Right renal cortex interstitium (tissue), 3 donors: ENCODE measurements around the gene CHST1. TPM values are rescaled to one million over a fixed set of nuclear protein-coding genes. Genes with fewer than 3 reads are reported as not detected.
A peak's percentile ranks its signal among the peaks of the same experiment; 100 is the strongest.

Experiments used
- DNase-seq, 3 donors: peaks; one replicate each; pipeline ENCODE4 v3.0.0-alpha.2; 2013; ENCODE audit warnings: low read depth in 3 of 3, low spot score in 2 of 3
- polyA plus RNA-seq, 3 donors: library from polyadenylated mRNA; unstranded; fragments of 120-200 nt; gene quantifications; one replicate each; pipeline ENCODE4 v1.2.1, GENCODE V29; 2013; ENCODE audit not compliant: insufficient read length in 3 of 3

CHST1 gene
- polyA plus RNA-seq, 3 donors = 6.3 to 7.5 (median 7.2) TPM

DNA sequence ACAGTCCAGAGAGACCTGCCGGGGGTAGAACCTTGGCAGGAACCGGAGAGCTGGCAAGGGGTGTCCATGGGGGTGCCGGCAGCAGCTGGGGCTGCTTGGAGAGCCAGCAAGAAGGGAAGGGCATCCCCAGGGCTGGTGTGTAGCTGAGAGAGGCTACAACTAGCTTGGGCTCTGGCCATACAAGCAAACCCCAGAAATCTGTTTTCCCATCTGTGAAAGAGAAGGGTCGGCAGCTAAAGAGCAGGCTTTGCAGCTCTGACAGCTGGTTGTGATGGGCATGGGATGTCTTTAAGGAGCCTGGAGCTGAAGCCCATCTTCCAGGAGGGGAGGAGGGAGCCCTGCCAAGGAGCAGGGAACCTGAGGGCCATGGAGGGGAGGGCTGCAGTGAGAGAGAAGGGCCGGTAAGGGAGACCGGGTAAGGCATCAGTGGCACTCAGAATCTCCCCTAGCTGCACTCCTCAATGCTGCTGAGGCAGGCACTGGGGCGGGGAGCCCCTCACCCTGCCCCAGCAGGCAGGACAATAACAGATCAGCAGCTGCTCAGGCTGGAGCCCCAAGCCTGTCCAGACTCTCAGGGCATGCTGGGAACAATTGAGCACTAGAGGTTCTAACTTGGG is 3.9 kb downstream of the CHST1 start:
- no peak for DNase-seq

- DNase-seq = no peak
Measured at GRCh38 chr11:45660729-45661438, 4.5 kb downstream of the CHST1 start.

GRCh38 chr11:45659818-45660160 is 5.6 kb downstream of the CHST1 start:
- no peak for DNase-seq

DNA sequence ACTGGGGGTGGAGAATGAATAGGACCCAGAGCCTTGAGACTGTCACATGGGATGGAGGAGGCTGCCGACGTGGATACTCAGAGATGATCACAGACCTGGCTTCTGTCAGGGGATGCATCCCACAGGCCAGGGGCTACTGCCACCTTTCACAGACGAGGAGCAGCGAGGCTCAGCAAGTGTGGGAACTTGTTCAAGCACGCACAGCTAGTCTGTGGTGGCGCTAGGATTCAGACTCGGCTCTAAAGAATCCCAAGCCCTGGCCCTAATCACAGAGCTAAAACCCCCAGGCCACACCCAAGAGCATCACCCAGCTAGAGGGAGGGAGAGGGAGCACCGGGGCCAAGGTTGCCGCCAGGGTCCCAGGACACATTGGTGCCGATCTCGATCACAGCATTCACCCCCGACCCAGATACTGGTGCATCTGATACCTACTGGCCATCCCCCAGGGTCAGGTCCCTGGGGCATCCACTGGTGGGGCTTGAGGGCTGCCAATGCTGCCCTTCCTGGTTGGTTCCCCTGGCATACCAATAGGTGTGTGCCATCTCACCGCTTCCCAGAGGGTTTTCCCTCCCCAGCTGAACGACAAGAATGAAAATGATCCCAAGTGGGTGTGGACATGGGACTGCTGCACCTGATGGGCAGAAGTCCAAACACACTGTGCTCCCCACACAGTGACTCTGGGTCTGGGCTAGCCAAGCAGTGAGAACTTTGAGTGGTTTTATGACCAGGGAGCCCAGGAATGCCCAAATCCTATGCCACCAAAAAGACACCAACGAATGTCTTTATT is 6.2 kb downstream of the CHST1 start:
- no peak for DNase-seq

GRCh38 chr11:45658292-45658991 is 7.0 kb downstream of the CHST1 start:
- DNase-seq = no peak

DNA sequence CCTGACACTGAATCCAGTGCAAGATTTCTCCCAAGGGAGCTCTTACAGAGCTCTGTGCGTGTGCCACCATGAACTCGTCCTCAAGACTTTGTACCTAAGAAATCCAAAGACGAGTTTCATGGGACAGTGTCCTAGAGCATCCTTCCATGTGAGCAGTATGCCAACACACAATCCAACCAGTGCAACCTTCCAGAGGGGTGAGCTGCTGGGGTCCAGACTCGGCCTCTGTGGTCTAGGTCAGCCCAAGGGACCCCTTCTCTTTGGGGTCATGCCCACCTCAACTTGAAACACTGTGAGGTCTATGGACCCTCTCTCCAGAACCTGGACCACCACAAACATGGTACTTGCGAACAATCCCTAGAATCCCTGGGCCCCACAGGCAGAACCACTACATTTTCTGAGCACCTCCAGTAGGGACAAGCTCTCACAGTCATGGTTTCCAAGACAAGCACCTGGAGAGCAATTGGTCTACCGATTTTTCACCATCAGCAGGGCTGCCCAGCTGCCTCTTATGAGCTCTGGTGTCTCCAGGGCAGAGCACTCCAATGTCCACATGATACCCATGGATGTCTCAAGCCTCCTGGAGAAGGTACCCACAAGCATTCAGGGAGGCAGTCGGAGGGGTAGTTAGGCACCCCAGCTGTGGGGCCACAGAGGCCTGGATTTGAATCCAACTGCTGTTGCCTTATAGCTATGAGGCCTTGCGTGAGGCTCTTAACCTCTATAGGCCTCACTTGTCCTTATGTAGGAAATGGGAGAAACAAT is 7.7 kb downstream of the CHST1 start:
- DNase-seq = no peak

GRCh38 chr11:45655831-45656230 is 9.6 kb downstream of the CHST1 start:
- DNase-seq = no peak

DNA sequence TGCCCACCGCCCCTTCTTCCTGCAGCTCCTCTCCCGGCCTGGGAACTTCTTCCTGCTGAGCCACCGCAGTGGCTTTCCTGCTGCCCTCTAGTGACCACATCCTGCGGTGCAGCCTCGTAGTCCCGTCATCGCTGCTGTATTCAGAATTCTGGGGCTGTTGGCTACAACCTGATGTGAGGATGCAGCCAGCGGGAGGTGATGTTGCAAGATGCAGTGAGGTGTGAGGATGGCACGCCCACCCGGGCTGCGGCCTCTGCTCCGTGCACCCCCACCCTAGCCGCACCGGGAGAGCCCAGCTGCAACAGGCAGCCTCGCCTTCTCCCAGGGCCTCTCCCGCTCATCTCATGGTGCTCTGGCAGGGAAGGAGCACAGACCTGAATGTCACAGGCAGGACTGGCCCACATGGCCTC is 10.1 kb downstream of the CHST1 start:
- peak; percentile 63 to 74 (median 65) for DNase-seq

DNA sequence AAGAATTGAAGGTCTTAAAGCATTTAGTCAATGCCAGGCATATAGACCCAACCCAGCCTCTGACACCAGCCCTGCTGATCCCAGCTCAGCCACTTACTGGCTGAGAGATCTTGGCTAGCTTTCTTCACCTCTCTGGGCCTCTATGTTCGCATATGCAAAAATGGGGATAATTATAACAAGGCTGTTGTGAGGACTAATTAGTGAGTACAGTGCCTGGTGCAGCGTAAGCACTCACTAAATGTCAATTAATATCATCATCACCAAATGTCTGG is 10.5 kb downstream of the CHST1 start:
- DNase-seq = no peak

DNA sequence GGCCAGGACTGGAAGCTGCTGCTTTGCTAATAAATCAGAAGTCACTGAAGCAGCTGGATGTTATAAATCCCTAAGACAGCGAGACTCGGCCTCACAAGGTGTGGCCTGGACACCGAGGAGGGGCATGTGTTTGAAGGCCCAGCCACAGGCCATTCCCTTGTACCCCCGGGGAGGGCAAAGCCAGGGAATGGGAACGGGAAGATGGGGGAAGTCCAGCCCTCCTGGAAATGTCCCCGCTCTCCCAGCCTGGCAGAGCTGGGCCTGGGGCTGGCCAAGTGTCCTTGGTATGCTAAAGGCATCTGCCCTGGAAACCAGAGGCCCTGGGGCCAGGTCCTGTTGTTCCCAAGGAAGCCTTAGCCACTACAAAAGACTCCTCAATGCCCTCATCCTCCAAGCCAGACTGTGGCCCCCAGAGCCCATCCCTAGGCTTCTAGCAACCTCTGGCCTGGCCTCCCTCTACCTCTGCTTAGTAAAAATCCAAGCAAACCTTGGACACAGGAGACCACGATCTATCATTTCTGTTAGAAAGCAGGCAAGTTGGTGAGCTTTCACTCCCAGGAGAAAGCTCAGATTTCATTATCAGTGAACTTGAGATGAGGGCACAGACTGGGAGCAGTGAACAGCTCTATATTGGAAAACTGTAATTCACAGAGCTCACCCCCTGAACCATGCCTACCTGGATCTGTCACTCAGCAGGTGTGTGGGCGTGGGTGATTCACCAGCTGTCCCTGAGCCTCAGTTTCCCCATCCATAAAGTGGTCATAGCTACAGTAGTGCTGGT is 11.0 kb downstream of the CHST1 start:
- no peak for DNase-seq

DNA sequence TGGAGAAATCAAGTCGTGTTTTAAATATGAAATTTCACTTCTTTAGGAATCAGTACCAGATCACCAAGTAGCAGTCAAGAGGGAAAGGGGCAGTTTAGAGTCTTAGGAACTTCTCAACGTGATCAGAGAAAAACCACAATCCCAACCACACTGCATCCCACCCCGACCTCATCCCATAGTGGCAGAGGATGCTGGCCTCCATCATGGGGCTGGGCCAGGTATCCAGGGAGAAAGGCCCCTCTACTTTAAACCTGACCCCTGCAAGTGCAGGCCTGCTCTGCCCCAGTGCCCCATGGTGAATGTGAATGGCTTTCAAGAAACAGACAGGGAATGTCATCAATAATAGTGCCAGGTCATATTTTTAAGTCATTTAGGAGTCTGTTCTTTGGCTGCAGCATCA is 12.1 kb downstream of the CHST1 start:
- DNase-seq = no peak

- DNase-seq = no peak
Measured at GRCh38 chr11:45652781-45653180, 12.6 kb downstream of the CHST1 start.

DNA sequence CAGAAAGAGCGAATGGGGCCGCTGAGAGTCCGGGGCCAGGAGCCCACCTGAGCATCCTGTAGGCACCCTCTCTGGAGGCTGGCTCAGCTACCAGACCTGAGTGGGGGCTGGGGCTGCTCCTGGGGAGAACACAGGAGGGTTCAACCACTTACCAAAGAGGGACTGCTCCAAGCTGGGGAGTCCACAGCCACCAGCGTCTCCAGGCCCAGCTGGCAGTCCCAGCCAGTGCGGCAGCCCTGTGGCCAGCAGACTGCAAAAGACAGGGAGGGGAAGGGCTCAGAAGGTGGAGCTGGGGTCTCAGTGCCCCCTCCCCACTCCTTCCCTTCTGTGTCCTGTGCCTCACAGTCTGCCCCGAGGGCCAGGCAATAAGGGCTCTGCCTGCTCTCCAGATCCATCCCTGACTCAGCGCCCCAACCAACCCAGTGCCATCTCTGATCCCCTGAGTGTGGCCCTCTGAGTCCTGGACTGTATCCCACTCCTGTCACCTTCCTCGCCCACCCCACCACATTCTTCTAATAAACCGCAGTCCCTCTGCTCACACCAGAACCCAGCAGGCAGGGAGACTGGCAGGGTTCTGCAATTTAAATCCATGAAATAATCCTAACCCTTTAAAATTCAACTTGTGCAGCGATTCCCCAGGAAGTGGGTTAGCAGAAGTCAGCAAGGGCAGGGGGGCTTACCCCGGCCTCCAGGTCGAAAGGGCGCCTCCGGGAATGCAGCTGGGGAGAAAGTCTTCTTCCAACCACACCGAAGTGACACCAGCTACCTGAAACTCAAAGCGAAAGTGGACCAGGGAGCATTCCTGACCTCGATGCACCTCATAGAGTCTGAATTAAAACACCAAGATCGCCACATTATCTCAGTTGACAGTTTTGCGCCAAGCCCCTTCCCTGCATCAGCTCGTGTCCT is 13.3 kb downstream of the CHST1 start:
- no peak for DNase-seq

- DNase-seq = no peak
Measured at GRCh38 chr11:45651156-45651555, 14.3 kb downstream of the CHST1 start.

DNA sequence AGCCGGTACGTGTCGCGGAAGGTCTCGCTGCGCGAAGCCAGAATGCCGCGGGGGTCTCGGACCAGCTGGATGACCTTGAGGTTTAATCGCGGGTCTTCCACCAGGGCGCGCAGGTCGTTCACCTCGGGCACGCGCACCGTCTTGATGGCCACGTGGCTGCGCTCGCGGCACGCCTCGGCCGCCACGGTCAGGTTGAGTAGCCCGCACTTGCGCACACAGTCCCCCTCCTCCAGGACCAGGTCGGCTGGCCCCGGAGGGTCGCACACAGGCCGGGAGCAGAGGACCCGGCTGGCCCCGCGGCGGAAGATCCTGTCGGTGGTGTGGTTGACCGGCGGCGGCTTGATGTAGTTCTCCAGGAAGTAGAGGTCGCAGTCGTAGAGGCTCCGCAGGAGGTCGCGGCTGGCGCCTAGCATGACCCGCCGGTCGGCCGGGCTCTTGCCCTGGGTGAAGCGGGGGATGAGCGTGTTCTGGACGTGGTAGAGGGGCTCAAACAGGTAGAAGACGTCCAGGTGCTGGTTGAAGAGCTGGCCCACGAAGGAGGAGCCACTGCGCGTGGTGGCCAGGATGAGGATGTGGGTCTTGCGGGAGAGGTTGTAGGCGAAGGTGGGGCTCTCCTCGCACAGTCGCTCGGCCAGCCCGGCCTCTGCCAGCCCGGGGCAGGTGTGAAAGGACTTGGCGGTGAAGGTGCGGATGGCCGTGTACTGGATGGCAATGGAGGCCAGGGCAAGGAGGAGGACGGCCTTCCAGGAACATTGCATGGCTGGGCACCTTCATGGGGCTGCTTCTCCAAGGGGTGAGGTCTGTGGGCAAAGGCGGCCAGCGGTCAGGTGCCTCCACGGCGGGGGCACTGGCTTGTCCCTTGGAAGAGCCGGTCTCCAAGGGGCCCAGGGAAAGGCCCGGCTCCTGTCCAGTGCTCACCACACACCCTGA is 15.0 kb downstream of the CHST1 start:
- DNase-seq = no peak

DNA sequence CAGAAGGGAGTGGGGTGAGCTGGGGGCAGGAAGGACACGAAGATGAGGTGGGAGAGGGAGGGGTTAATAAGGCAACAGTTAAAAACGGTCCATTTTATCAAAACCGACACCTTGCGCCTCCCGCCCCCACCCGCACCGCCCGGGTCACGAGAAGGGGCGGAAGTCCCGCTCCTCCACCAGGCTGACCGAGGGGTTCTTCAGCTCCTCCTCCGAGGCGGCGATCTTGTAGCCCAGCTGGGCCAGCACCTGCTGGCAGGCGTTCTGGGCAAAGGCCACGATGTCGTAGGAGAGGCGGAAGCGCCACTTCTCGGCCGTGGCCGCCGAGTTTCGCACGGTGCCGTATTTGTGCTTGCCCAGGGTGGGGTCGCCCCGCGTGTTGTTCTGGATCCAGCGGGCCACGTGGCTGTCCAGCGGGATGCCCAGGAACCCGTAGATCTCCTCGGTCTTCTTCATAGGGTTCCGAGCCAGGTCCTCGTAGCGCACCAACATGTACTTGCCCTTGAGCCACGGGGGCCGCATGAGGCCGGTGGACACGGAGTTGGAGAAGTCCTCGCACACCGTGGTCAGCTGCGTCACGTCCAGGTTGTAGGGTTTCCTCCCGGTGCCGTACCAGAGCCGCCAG is 15.8 kb downstream of the CHST1 start:
- DNase-seq = no peak

DNA sequence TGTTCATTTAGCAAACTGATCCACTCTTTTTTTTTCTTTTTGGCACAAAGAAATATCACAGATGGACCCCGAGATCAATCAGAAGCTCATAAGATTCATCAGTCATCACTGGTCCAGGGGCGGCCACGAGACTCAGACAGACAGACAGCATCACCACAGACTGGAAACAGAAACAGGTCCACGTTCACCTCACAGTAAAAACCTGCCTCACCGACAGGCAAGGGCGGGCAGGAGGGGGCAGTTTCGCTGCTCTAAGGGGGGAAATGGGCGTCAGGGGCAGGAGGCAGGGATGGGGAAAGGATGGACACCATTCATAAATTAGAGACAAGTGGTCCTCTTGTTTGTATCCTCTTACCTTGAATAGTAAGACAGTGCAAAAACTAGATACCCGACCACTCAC is 16.5 kb downstream of the CHST1 start:
- no peak for DNase-seq

DNA sequence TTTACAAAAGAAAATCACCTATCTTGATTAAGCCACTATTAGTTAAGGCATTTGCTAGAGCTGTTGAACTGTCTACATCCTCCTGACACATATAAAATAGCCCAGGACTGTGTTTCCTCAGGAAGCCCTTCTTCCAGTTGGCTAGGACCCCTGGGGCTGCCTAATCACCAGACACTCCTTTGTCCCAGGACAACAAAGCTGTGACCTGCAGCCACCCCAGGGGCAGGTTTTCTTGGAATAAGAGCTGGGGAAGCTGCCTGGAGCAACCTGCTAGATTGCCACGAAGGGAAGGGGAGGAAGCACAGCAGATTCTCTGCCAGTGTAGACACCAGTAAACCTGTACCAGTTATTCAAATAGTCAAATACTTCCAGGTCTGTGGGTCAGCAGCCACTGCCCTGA is 17.6 kb downstream of the CHST1 start:
- no peak for DNase-seq
